ENCODE data around the gene DNAH10. TPM values are rescaled to one million over a fixed set of nuclear protein-coding genes. Genes with fewer than 3 reads are reported as not detected.

DNAH10 gene
- total RNA-seq, 4 donors from 2014 or later = under 0.01 to 1.7 (median 0.28) TPM

- no peaks in the 10 kb centered on the region for H3K36me3 ChIP-seq
- no peaks in the 10 kb centered on the region for H3K9me3 ChIP-seq
- no peak overlapping the region for H3K4me3 ChIP-seq
- no peak overlapping the region for H3K27ac ChIP-seq
- no peak for TF ChIP-seq POLR2A (IDR thresholded peaks at IDR 0.05)
- TF ChIP-seq, protein P1, sequence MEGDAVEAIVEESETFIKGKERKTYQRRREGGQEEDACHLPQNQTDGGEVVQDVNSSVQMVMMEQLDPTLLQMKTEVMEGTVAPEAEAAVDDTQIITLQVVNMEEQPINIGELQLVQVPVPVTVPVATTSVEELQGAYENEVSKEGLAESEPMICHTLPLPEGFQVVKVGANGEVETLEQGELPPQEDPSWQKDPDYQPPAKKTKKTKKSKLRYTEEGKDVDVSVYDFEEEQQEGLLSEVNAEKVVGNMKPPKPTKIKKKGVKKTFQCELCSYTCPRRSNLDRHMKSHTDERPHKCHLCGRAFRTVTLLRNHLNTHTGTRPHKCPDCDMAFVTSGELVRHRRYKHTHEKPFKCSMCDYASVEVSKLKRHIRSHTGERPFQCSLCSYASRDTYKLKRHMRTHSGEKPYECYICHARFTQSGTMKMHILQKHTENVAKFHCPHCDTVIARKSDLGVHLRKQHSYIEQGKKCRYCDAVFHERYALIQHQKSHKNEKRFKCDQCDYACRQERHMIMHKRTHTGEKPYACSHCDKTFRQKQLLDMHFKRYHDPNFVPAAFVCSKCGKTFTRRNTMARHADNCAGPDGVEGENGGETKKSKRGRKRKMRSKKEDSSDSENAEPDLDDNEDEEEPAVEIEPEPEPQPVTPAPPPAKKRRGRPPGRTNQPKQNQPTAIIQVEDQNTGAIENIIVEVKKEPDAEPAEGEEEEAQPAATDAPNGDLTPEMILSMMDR (IDR thresholded peaks at IDR 0.05) = no peak
- no peaks in the 10 kb centered on the region for H3K27me3 ChIP-seq
- no peak for DNase-seq
- no peaks in the 10 kb centered on the region for H3K4me1 ChIP-seq
Observed at GRCh38 chr12:123846340-123846739, 84.2 kb downstream of the DNAH10 start.

GRCh38 chr12:123847019-123847418 lies 84.9 kb downstream of the DNAH10 start:
- no peak overlapping the region for H3K27ac ChIP-seq
- H3K4me1 ChIP-seq = no peaks in the 10 kb centered on the region
- H3K36me3 ChIP-seq = no peaks in the 10 kb centered on the region
- no peak overlapping the region for H3K4me3 ChIP-seq
- DNase-seq = no peak
- H3K9me3 ChIP-seq = no peaks in the 10 kb centered on the region
- no peaks in the 10 kb centered on the region for H3K27me3 ChIP-seq
- TF ChIP-seq POLR2A (IDR thresholded peaks at IDR 0.05) = no peak
- TF ChIP-seq, protein P1 (IDR thresholded peaks at IDR 0.05) = no peak

DNA sequence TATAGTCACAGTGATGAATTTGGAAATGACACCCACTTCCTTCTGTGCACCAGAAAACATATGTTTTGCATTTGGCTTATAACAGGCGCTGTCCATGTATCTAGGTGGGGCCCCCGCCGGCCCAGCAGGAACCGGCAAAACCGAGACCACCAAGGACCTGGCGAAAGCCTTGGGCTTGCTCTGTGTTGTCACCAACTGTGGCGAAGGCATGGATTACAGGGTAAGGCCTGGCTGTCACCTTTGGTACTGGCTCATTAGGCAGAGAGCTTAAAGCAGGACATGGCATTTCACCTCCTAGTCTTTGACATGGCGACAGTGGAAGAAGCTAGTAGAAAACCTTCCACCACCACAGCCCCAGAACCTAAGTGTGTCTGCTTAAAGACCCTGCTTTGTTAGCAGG lies 85.8 kb downstream of the DNAH10 start:
- Histone ChIP-seq H3K36me3 (no peaks in the 10 kb centered on the region), H3K9me3 (no peaks in the 10 kb centered on the region), H3K27ac (no peak overlapping the region), H3K4me3 (no peak overlapping the region), H3K4me1 (no peaks in the 10 kb centered on the region), H3K27me3 (no peaks in the 10 kb centered on the region)
- no peak for DNase-seq
- TF ChIP-seq, protein P1 (IDR thresholded peaks at IDR 0.05) = no peak
- TF ChIP-seq POLR2A (IDR thresholded peaks at IDR 0.05) = no peak

GRCh38 chr12:123849517-123849916 lies 87.4 kb downstream of the DNAH10 start:
- Histone ChIP-seq H3K4me1 (no peaks in the 10 kb centered on the region), H3K9me3 (no peaks in the 10 kb centered on the region), H3K36me3 (no peaks in the 10 kb centered on the region), H3K4me3 (no peak overlapping the region), H3K27ac (no peak overlapping the region), H3K27me3 (no peaks in the 10 kb centered on the region)
- DNase-seq = no peak
- TF ChIP-seq, protein P1 (IDR thresholded peaks at IDR 0.05) = no peak
- TF ChIP-seq POLR2A (IDR thresholded peaks at IDR 0.05) = no peak

DNA sequence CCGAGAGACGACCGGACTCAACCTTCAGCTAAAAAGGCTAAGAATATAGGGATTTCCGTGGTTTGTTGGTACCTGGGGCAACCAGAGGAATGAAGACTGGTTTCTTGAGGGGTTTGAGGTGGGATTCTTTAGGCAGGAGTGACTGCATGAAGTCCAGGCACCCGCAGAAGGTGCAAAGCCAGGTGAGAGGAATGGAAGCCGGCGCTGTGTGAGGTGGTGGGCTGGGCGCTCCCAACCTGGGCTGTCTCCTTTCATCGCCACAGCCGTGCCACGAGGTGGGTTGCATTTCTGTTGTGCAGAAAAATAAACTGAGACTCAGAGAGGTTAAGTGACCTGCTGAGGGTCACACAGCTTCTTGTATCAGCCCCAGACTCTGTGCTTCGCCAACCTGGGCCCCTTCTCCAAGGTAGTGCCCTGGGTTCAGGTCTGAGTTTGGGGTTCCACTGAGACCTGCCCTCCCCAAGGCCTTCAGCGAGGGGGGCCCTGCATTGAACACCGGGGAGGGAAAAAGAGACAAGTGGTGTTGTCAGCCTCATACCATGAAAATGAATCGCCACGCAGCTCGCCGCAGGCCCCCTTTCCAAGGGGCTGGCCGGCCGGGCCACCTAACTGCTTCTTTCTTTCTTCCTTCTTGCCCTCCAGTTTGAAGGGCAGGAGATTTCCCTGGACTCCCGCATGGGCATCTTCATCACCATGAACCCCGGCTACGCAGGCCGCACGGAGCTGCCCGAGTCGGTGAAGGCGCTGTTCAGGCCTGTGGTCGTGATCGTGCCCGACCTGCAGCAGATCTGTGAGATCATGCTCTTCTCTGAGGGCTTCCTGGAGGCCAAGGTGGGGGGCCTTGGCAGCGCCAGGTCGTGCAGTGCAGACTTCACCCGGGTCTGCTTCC lies 88.4 kb downstream of the DNAH10 start:
- no peaks in the 10 kb centered on the region for H3K9me3 ChIP-seq
- no peaks in the 10 kb centered on the region for H3K4me1 ChIP-seq
- no peak for DNase-seq
- no peak overlapping the region for H3K27ac ChIP-seq
- no peaks in the 10 kb centered on the region for H3K36me3 ChIP-seq
- no peak for TF ChIP-seq POLR2A (IDR thresholded peaks at IDR 0.05)
- TF ChIP-seq, protein P1 (IDR thresholded peaks at IDR 0.05) = no peak
- no peak overlapping the region for H3K4me3 ChIP-seq
- no peaks in the 10 kb centered on the region for H3K27me3 ChIP-seq
